ENCODE results near the gene HOXB2. TPM values are rescaled to one million over a fixed set of nuclear protein-coding genes. Genes with fewer than 3 reads are reported as not detected.

The HOXB2 gene
- total RNA-seq, 1 donor from 2014 or later = 1.9 TPM

DNA sequence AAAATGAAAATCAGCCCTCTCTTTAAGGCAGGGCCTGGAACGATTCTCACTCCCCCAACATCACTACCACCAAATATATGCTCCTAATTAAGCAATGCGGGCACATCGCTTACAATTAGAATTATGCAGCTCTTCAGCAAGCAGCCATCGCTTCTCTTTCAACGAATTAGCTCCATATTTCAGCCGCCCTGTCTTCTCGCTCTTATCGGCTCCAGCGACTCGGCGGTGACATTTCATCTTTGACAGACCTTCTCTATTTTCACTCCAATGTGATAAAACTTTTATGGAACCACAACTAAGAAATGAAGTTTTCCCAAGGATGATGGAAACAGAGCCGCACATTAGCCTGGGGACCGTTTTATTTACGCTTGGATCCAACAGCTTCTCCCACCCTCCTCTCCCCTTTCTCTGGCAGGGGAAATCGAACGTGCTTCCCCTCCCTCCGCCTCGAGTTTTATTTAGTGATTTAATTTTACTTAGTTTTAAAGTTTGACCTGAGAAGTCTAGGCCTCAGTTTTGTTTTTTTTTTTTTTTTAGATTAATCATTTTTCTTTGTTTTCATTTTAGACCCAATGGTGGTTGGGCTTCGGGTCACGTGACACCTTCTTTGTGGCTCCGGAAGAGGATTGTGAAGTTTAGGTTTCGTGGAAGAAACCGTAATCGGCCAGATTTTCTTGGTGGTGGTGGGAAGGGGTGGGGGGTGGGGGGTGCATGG is 3.1 kb upstream of the HOXB2 start:
- H3K27ac ChIP-seq (replicated peaks) = peak overlapping the region; percentile 90
- TF ChIP-seq, protein P1, sequence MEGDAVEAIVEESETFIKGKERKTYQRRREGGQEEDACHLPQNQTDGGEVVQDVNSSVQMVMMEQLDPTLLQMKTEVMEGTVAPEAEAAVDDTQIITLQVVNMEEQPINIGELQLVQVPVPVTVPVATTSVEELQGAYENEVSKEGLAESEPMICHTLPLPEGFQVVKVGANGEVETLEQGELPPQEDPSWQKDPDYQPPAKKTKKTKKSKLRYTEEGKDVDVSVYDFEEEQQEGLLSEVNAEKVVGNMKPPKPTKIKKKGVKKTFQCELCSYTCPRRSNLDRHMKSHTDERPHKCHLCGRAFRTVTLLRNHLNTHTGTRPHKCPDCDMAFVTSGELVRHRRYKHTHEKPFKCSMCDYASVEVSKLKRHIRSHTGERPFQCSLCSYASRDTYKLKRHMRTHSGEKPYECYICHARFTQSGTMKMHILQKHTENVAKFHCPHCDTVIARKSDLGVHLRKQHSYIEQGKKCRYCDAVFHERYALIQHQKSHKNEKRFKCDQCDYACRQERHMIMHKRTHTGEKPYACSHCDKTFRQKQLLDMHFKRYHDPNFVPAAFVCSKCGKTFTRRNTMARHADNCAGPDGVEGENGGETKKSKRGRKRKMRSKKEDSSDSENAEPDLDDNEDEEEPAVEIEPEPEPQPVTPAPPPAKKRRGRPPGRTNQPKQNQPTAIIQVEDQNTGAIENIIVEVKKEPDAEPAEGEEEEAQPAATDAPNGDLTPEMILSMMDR (IDR thresholded peaks at IDR 0.05; ENCODE audit: borderline replicate concordance) = no peak
- intact Hi-C loops (cut with micrococcal nuclease) = no loop called here
- H3K27me3 ChIP-seq (ENCODE audit: low read depth) = peaks cover 100% of the 10 kb centered on the region
- no peak for DNase-seq
- H3K9me3 ChIP-seq (replicated peaks) = no peaks in the 10 kb centered on the region
- peak overlapping the region; percentile 35 for H3K4me3 ChIP-seq
- no peaks in the 10 kb centered on the region for H3K36me3 ChIP-seq
- H3K4me1 ChIP-seq = peaks cover 30% of the 10 kb centered on the region

- peak overlapping the region; percentile 90 for H3K27ac ChIP-seq (replicated peaks)
- H3K36me3 ChIP-seq = no peaks in the 10 kb centered on the region
- H3K4me3 ChIP-seq = peak overlapping the region; percentile 35
- peaks cover 100% of the 10 kb centered on the region for H3K27me3 ChIP-seq (ENCODE audit: low read depth)
- no peaks in the 10 kb centered on the region for H3K9me3 ChIP-seq (replicated peaks)
- intact Hi-C loops (cut with micrococcal nuclease) = no loop called here
- H3K4me1 ChIP-seq = peaks cover 33% of the 10 kb centered on the region
- TF ChIP-seq, protein P1 (IDR thresholded peaks at IDR 0.05; ENCODE audit: borderline replicate concordance) = no peak
- DNase-seq = no peak
Observed at GRCh38 chr17:48546924-48547807, 2.3 kb upstream of the HOXB2 start.

GRCh38 chr17:48546137-48546923 is 1.4 kb upstream of the HOXB2 start:
- H3K27me3 ChIP-seq (ENCODE audit: low read depth) = peaks cover 100% of the 10 kb centered on the region
- no peak for DNase-seq
- intact Hi-C loops (cut with micrococcal nuclease) = no loop called here
- H3K36me3 ChIP-seq = no peaks in the 10 kb centered on the region
- H3K27ac ChIP-seq (replicated peaks) = peak overlapping the region; percentile 90
- H3K4me1 ChIP-seq = peaks cover 40% of the 10 kb centered on the region
- no peaks in the 10 kb centered on the region for H3K9me3 ChIP-seq (replicated peaks)
- H3K4me3 ChIP-seq = peak overlapping the region; percentile 35
- TF ChIP-seq, protein P1 (IDR thresholded peaks at IDR 0.05; ENCODE audit: borderline replicate concordance) = no peak

DNA sequence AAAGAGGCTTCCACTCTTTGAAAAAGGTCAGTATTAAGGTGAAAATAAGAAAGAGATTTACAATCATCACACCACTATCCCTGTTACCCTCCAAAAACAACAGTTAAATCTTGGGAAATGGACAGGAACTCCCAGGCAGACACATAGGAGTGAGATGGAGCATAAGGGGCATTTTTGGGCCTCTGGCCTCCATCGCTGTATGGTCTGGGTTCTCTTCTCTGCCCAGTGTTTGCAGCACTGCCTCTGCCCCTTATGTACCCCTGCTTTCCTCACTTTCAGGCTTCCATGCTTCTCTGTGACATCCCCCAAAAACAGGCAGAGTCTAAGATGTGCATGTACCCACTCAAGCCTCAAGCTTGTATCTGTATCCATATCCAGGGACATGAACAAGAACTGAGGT is 630 bp upstream of the HOXB2 start:
- peak overlapping the region; percentile 74 for H3K4me3 ChIP-seq
- peak overlapping the region; percentile 90 for H3K27ac ChIP-seq (replicated peaks)
- intact Hi-C loops (cut with micrococcal nuclease) = no loop called here
- H3K9me3 ChIP-seq (replicated peaks) = no peaks in the 10 kb centered on the region
- H3K4me1 ChIP-seq = peaks cover 46% of the 10 kb centered on the region
- no peaks in the 10 kb centered on the region for H3K36me3 ChIP-seq
- TF ChIP-seq, protein P1 (IDR thresholded peaks at IDR 0.05; ENCODE audit: borderline replicate concordance) = no peak
- H3K27me3 ChIP-seq (ENCODE audit: low read depth) = peaks cover 100% of the 10 kb centered on the region
- DNase-seq = no peak

DNA sequence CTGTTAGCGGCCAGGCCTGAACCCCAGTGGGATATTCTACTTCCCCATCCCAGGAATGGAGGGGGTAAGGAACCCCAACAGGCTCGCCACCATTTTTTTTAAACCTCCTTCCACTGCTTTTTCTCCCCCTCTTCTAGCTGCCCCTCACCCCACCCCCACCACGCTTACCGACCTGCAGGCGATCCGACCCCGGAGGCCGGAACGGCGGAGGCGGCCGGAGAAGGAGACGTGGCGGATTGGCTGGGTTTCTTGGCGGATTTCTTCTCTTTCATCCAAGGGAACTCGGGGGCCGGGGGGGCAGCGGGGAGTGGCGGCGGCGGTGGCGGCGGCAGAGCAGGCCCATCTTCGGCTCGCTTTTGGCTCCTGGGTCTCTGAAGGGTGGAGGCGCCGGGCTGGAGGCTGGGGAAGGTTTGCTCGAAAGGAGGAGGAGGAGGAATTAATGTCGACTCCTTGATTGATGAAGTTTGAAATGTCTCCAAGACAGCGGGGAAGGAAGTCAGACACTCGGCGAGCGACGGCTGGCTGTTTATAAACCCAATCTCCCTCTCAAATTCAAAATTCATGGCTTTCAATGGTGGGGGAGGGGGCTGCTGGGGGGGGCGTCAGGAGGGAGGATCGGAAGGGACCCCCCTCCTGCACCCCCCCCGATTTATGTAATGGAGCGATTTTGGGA is 424 bp downstream of the HOXB2 start:
- peak overlapping the region; percentile 90 for H3K27ac ChIP-seq (replicated peaks)
- peaks cover 46% of the 10 kb centered on the region for H3K4me1 ChIP-seq
- TF ChIP-seq, protein P1 (IDR thresholded peaks at IDR 0.05; ENCODE audit: borderline replicate concordance) = no peak
- peaks cover 100% of the 10 kb centered on the region for H3K27me3 ChIP-seq (ENCODE audit: low read depth)
- peak; percentile 85 for DNase-seq
- H3K9me3 ChIP-seq (replicated peaks) = no peaks in the 10 kb centered on the region
- intact Hi-C loops (cut with micrococcal nuclease) = no loop called here
- H3K4me3 ChIP-seq = peak overlapping the region; percentile 74
- no peaks in the 10 kb centered on the region for H3K36me3 ChIP-seq

All from left ventricle myocardium inferior (tissue), 1 donor.